Tibial nerve (tissue), 4 donors: Measurements from ENCODE around the gene SYT4. TPM values are rescaled to one million over a fixed set of nuclear protein-coding genes. Genes with fewer than 3 reads are reported as not detected.

Source experiments
- DNase-seq, 2 donors: peaks; one replicate each; pipeline ENCODE4 v3.0.0-alpha.2; 2019; ENCODE audit warnings: low spot score in 2 of 2
- H3K27ac ChIP-seq, 4 donors: fragments of 200-600 bp; sonication (generic) in 3 of 4; one replicate each; pipeline ENCODE4 v1.5.1; 2017 to 2019; ENCODE audit warnings: mild to moderate bottlenecking in 1 of 4
- H3K27me3 ChIP-seq, 2 donors: fragments of 200-600 bp; sonication (generic) in 1 of 2; one replicate each; pipeline versions ENCODE4 v1.5.1 to v1.6.0; 2017 to 2019
- H3K36me3 ChIP-seq, 3 donors: fragments of 200-600 bp; sonication (generic); one replicate each; pipeline ENCODE4 v1.5.1; 2018 to 2019
- H3K4me1 ChIP-seq, 4 donors: fragments of 200-600 bp; sonication (generic) in 3 of 4; one replicate each; pipeline ENCODE4 v1.5.1; 2017 to 2019
- H3K4me3 ChIP-seq, 4 donors: fragments of 200-600 bp; sonication (generic) in 3 of 4; one replicate each; pipeline ENCODE4 v1.5.1; 2017 to 2019; ENCODE audit warnings: mild to moderate bottlenecking in 1 of 4, moderate library complexity in 1 of 4
- H3K9me3 ChIP-seq, 4 donors: fragments of 200-600 bp; sonication (generic) in 3 of 4; one replicate each; pipeline ENCODE4 v1.5.1; 2017 to 2019
- EP300 ChIP-seq, 2 donors: sonication (generic); formaldehyde crosslinking; IDR thresholded peaks; one replicate each; pipeline ENCODE4 v1.6.1; 2017; ENCODE audit warnings: antibody characterized with exemption in 2 of 2, mild to moderate bottlenecking in 1 of 2
- POLR2A ChIP-seq, 2 donors: fragments of 450-650 bp; IDR thresholded peaks; one replicate each; pipeline ENCODE4 v1.6.1; 2017; ENCODE audit warnings: antibody characterized with exemption in 2 of 2, mild to moderate bottlenecking in 2 of 2, moderate library complexity in 2 of 2
- WGBS, 2 donors: methylation state at CpG; one replicate each; pipeline ENCODE4 v1.1.5; 2018; 5-methylcytosine and 5-hydroxymethylcytosine counted together
- total RNA-seq, 4 donors: library from RNA; depleted of rRNA; stranded (reverse); fragments of >200 nt; gene quantifications; one replicate each; pipeline ENCODE4 v1.1.0, GENCODE V29; 2016
- TF ChIP-seq, protein P1 (sequence below), 5 experiments: fragments of 200-600 bp in 3 of 5; fragments of 450-650 bp in 2 of 5; sonication (generic) in 3 of 5; IDR thresholded peaks; one replicate each; pipeline ENCODE4 v1.5.1; 2016 to 2019; ENCODE audit warnings: antibody characterized with exemption in 5 of 5, mild to moderate bottlenecking in 3 of 5, moderate library complexity in 2 of 5

Gene SYT4
- total RNA-seq, 4 donors from 2014 or later = not detected

DNA sequence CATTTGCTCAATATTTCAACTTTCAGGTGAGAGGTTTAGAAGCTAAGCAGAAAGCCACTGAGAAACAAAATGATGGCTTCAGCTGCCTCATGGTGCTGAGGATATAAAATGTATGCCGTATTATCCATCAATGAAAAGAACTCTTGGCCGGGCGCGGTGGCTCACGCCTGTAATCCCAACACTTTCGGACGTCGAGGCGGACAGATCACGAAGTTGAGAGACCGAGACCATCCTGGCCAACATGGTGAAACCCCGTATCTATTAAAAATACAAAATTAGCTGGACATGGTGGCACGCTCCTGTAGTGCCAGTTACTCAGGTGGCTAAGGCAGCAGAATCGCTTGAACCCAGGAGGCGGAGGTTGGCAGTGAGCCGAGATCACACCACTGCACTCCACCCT lies 6.0 kb upstream of the SYT4 start:
- TF ChIP-seq, protein P1, sequence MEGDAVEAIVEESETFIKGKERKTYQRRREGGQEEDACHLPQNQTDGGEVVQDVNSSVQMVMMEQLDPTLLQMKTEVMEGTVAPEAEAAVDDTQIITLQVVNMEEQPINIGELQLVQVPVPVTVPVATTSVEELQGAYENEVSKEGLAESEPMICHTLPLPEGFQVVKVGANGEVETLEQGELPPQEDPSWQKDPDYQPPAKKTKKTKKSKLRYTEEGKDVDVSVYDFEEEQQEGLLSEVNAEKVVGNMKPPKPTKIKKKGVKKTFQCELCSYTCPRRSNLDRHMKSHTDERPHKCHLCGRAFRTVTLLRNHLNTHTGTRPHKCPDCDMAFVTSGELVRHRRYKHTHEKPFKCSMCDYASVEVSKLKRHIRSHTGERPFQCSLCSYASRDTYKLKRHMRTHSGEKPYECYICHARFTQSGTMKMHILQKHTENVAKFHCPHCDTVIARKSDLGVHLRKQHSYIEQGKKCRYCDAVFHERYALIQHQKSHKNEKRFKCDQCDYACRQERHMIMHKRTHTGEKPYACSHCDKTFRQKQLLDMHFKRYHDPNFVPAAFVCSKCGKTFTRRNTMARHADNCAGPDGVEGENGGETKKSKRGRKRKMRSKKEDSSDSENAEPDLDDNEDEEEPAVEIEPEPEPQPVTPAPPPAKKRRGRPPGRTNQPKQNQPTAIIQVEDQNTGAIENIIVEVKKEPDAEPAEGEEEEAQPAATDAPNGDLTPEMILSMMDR (IDR thresholded peaks at IDR 0.05) = no peak
- TF ChIP-seq EP300 (IDR thresholded peaks at IDR 0.05) (no peak), POLR2A (IDR thresholded peaks at IDR 0.05) (no peak)
- H3K27ac ChIP-seq = no peak overlapping the region
- H3K9me3 ChIP-seq = no peaks in the 10 kb centered on the region
- H3K4me3 ChIP-seq = no peak overlapping the region
- peaks cover 0 to 10% of the 10 kb centered on the region in 2 donors for H3K27me3 ChIP-seq
- no peak for DNase-seq
- H3K4me1 ChIP-seq = no peaks in the 10 kb centered on the region
- 91 to 97% methylated on average over 16 of the region's 16 CpGs for WGBS, 2 donors
- no peaks in the 10 kb centered on the region for H3K36me3 ChIP-seq

DNA sequence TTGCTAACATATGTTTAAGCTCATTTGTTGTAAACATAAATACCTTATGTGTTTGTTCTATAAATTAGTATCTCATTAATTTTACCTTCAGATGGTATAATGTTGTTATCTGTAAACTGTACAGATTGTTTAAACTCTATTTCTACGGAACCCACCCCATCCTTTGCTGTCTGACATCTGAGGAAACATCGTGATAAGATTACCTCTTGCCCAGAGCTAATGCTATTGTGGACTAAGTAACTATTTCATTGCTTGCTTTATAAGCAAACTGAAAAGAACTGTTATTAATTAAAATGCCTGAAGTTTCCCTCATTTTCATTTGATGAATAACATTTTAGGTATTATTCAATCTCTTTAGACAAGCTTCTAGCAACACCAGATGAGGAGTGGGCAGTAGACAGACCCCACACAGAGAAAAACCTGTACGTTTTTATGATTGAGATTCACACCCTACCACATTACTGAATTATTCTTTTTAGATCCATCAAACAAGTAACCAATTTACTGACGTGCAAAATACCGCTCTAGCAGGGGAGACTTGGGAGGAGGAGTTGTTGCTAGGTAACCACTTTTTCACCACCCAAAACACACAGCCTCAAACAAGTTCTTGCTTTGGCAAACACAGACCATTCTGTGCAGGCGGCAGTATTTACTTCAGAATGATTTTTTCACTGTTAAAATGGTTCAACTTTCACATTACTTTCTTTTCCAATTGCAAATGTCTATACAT lies 1.9 kb upstream of the SYT4 start:
- Histone ChIP-seq H3K27me3 (peaks cover 0 to 16% of the 10 kb centered on the region in 2 donors), H3K9me3 (no peaks in the 10 kb centered on the region), H3K27ac (no peak overlapping the region), H3K4me3 (no peak overlapping the region), H3K36me3 (no peaks in the 10 kb centered on the region), H3K4me1 (peaks cover 0 to 8% (median 0%) of the 10 kb centered on the region in 4 donors)
- TF ChIP-seq POLR2A (IDR thresholded peaks at IDR 0.05) = no peak
- no peak for TF ChIP-seq EP300 (IDR thresholded peaks at IDR 0.05)
- TF ChIP-seq, protein P1 (IDR thresholded peaks at IDR 0.05) = no peak
- WGBS, 2 donors = 10 to 13% methylated on average over 6 of the region's 6 CpGs
- no peak for DNase-seq

DNA sequence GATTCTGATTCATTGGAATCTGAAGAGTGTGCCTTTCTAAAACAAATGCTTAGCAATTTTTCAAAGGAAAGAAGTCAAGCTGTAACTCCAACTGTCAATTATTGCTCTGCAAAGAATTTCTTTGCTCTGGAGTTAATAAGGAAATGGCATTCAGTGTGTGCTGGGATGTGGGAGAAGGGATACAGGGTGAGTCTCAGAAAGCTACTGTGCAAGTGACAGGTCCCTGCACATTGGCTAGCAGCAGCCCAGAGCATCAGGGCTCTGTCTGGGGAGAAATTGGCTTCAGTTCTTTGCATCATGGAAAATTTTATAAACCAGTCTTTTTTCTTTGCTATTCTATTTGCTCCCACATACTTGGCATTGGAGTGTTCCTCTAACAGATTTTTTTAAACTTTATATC lies 1.1 kb upstream of the SYT4 start:
- TF ChIP-seq EP300 (IDR thresholded peaks at IDR 0.05) = no peak
- TF ChIP-seq POLR2A (IDR thresholded peaks at IDR 0.05) = no peak
- TF ChIP-seq, protein P1 (IDR thresholded peaks at IDR 0.05) = no peak
- Histone ChIP-seq H3K9me3 (no peaks in the 10 kb centered on the region), H3K4me1 (peaks cover 0 to 8% (median 0%) of the 10 kb centered on the region in 4 donors), H3K4me3 (no peak overlapping the region), H3K27ac (no peak overlapping the region), H3K27me3 (peaks cover 0 to 16% of the 10 kb centered on the region in 2 donors), H3K36me3 (no peaks in the 10 kb centered on the region)
- no peak for DNase-seq

DNA sequence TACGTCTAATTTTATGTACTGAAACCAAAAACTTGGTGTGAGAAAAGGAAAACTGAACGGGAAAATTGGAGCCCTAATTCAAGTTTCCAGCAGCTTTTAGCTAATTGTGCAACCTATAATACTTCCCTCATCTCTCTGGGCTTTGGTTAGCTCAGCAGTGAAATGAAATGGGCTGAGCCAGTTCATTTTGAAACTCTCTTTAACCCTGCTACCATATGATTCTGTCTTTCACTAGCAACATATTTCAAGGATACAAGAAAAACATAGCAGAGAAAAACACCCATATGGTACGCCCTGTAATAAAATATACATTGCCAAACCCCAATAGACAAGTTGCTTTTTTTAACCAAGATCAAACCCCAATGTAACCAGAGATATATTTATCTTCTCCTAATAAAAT lies 799 bp downstream of the SYT4 start:
- peaks cover 0 to 16% of the 10 kb centered on the region in 2 donors for H3K27me3 ChIP-seq
- TF ChIP-seq, protein P1 (IDR thresholded peaks at IDR 0.05) = no peak
- H3K4me1 ChIP-seq = peaks cover 0 to 8% (median 0%) of the 10 kb centered on the region in 4 donors
- H3K36me3 ChIP-seq = no peaks in the 10 kb centered on the region
- no peaks in the 10 kb centered on the region for H3K9me3 ChIP-seq
- no peak for DNase-seq
- 71 to 77% methylated on average over 3 of the region's 3 CpGs for WGBS, 2 donors
- H3K27ac ChIP-seq = no peak overlapping the region
- H3K4me3 ChIP-seq = no peak overlapping the region

DNA sequence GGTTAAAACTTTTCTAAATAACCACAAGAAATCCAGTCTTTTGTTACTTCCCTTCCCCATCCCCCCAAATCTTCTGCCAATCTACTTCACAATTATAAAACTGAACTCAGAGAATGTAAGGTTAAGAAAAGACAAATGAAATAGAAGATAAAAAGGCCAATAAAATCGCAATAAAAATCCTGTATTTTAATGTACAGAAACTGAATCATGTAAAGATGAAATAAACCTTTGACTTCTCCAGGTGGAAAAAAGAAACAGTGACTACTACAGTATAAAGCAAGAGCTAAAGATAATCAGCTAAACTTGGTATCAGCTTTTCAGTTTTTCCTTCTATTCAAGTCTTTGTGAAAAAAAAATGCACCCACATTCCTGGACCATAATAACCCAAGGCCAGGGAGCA lies 1.7 kb downstream of the SYT4 start:
- DNase-seq = no peak
- H3K36me3 ChIP-seq = no peaks in the 10 kb centered on the region
- H3K27me3 ChIP-seq = peaks cover 0 to 16% of the 10 kb centered on the region in 2 donors
- no peak for TF ChIP-seq EP300 (IDR thresholded peaks at IDR 0.05)
- TF ChIP-seq, protein P1 (IDR thresholded peaks at IDR 0.05) = no peak
- no peak for TF ChIP-seq POLR2A (IDR thresholded peaks at IDR 0.05)
- H3K27ac ChIP-seq = no peak overlapping the region
- peaks cover 0 to 8% (median 0%) of the 10 kb centered on the region in 4 donors for H3K4me1 ChIP-seq
- WGBS, 2 donors = 76 to 79% methylated on average over 1 of the region's 1 CpG
- no peaks in the 10 kb centered on the region for H3K9me3 ChIP-seq
- H3K4me3 ChIP-seq = no peak overlapping the region
